ENCODE results near the gene RING1.

Gene RING1

DNA sequence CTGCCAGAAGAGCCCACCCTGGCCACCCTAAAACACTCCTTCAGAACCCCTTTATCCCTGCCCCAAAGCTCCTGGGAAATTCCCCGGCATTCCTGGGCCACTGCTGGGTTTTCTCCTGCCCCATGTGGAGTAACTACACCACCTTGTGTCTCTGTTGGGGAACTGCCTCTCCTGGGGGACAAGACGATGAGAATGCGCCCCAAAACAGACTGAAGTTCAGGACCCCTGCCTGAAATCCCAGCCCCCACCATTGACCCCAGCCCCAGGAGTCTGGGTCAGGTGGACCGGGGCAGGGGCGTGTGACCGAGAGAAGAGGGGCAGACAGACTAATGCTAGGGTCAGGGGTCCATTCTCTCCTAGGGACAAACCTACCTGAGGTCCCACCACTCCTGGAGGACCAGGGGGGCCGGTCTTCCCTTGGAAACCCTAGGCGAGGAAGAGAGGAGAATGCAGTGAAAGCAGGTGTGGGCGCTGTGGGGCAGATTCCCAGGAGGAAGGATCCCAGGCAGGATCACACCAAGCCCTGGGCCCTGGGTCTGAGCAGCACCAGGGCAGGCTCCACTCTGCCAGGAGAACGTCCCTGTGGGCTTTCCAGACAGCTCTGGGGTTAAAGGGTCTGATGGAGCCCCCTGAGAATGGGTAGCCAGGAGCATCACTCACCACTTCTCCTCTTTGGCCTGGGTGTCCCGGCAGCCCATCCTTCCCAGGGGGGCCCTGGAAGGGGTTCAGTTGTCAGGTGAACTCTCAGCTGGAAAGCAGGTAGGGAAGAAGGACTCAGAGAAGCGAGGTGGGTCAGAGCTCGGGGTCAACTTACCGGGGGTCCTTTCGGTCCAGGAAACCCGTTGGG lies 35.4 kb upstream of the RING1 start:
- DNase-seq, result no peak

DNA sequence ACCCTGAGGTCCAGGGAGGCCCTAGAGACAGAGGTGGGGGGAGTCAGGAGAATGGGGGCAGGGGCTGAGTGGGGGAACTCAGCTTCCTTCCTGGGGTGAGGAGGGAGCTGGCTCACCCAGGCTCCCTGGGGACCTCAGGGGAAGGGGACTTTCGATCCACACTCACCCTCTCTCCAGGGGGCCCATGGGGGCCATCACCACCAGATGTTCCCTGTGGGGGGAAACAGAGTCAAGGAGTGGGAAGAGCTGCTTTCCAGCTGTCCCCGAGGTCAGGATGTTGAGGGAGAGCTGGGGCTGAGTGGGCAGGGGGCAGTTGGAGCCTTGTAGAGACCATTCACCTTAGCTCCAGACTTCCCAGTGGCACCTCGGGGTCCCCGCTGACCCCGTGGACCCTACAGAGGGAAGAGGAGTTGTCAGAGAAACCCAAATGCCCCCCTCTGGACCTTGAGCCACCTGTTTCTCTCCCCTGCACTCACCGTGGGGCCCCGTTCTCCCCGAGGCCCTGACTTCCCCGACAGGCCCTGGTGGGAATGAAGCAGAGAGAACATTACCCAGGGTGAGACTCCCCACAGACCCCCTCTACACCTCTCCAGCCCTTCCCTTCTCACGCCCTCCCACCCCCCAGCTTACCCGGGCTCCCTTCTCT lies 34.6 kb upstream of the RING1 start:
- DNase-seq, result no peak

DNA sequence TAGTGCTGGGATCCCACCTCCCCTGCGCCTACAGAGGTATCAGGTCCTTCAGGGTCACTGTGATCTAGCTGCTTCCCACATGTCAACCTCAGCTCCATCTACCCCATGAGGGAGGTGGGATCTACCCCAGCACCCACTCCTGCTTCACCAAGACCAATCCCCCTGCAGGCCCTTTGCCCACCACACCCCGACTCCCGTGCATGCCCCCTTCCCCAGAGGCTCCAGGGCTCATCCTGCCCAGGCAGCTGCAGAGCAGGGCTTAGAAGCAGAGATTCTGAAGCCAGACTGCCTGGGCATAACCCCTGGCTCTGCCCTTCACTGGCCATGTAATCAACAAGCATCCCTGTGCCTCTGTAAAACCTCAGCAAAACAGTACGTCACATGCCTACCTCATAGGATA lies 33.5 kb upstream of the RING1 start:
- no peak for DNase-seq

DNA sequence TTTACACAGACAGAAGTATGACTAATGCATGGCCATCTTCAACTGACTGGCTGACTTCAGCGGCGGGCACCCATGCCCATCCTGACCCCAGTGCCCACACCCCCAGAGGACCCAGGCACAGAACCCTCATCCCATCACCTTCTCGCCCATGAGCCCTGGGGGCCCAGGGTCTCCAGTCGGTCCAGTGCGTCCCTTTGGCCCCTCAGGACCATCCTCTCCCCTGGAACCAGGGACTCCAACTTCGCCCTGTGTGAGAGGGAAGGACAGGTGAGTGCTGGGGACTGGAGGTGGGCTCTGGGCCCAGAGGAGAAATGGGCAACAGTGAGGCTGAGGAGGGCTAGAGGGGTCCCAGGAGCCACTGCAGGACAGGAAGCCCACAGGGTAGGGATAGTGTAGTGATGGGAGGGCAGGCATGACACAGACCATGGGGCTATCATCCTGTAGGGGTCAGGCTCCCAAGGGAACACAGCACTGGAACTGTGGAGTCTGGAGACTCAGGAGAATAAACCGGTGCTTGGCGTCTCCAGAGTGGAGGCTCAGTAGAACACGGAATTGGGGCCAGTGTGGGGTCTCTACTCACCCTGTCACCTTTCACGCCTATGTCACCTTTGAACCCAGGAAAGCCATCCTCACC lies 32.7 kb upstream of the RING1 start:
- no peak for DNase-seq

DNA sequence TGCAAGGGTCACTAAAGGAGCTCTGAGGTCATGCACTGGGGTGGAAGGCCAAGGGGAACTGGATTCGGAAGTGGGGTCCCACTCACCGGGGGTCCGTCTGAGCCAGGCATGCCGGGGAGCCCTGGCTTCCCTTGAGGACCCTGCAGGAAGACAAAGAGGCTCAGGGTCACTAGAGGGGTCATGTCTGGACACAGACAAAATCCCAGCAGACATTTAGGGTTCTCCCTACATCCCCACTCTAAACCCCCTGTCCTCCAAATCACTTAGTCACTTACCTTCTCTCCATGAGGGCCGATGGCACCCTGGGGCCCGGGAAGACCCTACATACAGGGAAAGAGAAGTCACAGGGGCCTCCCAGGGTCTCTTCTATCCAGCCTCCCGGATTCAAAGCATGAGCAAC lies 31.4 kb upstream of the RING1 start:
- DNase-seq, result no peak

DNA sequence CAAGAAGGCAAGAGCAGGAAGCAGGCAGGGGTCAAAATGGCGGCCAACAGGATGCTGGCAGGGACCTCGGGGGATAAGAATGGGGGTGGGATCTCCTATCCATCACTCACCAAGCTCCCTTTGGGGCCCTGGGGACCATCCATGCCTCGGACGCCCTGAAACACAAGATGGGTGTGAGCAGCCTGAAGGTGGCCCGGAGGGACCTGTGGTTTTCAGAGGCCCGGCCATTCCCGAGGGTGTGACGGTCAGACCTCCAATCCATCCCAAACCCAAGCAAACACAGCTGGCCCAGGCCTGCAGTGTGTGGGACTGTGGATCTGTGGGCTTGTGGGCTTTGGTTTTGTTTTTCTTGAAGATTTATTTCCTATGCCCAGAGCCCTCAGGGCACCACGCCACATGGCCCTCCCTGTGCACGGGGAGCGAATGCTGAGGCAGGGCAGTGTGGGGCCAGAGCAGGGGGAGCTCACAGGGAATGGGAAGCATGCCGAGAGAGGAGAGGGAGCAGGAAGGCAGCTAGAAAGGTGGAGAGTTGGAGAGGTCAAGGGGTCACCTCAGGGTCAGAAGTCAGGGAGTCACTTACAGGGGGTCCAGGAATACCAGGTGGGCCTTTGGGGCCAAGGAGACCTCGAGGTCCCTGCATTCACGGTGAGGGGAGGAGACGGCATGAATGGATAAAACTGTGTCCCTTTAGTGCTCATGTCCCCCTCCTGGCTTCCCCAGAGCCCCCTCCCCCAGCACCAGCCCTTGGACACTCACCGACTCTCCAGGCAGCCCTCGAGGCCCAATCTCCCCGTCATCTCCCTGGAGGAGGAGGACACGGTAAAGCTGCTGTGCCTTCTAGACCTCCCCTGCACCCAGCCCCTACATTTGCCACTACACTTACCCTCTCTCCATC lies 30.5 kb upstream of the RING1 start:
- no peak for DNase-seq

DNA sequence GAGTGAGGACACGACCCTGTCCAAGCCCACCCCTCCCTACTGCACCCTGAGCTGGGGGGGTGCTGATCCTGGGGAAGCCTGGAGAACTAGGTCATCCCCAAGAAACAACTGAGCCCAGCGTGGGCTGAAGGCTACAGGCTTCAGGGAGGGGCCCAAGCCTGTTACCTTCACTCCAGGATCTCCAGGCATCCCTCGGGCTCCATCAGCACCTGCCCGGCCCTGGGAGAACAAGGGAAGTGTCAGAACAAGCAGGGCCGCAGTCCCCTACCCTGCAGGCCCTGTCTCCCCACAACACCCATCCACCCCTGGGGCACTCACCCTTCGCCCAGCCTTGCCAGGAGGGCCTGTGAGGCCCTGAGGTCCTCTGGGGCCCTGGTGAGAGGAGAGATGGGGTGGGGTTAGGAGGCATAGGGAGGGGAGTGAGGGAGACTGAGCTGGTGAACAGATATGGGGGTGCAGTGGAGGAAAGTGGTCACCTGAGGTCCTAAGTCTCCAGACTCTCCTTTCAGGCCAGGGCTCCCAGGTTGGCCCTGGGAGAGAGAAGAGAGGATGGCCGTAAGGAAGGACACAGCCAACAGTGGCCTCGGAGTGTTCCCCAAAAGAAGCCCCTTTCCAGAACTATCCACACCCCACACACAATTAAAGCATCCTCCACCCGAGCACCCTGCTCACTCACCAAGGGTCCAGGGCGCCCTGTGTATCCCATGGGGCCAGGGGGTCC lies 29.4 kb upstream of the RING1 start:
- no peak for DNase-seq

DNA sequence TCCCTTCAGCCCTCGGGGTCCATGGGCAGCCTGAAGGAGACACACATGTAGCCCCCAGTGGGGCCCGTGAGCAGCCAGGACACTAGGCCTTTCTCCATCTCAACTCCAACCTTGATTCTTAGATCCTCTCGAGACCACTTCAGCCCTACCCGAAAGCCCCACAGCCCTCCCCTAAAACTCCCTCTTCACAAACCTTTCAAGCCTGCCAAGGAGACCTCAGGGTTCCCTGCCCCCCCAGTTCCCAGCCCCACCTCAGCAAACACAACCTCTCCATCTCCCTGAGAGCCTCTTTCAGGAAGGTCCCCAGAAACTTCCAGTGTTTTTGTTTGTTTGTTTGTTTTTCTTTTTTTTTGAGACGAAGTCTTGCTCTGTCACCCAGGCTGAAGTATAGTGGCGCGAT lies 27.2 kb upstream of the RING1 start:
- no peak for DNase-seq

DNA sequence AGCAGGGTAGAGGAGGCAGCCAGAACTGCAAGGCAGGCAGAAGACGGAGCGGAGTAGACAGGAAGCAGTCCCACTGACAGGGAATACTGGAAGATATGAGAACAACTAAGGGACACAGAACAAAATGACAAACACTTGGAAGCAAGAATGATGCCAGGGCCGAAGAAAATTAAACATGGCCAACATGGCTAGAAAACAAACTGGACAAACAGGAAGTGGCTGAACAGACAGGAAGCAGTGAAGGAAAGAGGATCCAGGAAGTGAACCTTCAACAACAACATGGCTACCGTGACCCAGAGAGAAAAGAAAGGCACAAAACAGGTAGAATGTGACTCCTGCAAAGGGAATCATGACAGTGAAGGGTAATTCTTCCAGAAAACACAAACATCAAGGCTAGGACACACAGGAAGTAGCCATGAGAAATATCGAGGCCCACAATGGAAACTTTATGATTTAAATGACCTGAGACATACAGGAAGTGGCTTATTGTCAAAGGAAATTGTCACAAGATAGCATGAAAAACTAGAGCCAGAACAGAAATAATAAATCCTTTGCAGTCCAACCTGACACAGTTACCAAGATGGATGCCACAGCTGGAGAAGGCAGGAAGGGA lies 25.1 kb upstream of the RING1 start:
- no peak for DNase-seq

DNA sequence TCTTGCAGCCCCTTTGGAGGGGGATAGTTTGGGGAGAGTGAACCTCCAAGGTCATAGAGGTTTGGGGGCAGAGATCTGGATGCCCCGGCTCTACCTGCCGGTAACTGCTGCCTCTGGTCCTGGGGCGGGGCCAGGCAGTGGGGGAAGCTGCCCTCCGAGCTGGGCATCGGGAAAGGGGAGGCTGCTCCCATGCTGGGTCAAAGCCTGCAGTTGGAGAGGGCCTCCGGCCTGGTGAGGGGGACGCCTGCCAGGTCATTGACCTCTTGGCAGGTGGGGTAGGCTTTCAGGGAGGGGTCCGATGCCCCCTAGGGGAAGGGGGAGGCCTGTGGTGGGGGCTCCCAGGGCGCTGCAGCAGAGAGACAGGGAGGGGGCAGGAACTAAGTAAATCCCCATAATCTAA lies 23.1 kb upstream of the RING1 start:
- DNase-seq, result no peak

DNA sequence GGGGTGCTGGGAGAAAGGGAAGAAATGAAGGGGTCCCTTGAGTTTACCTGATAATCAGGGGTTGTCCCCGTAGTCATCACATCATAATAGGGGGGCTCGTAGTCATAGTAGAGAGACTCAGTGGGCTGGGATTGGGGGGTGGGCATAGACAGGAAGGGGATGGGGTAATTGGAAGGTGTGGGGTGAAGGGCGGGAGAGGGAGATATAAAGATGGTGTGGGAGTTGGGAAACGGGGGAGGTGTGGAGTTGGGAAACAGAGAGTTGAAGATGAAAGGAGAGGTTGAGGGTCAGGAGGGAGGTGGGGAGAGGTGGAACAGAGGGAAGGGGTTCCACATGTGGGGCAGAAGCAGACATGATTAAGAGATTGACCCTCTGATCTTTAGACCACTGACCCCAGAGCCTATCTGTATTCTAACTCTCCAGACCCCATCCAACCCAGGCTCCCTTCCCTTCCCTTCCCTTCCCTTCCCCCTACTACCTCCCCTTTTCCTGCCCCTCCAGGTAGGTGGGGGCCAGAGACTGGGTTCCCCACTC lies 22.6 kb upstream of the RING1 start:
- no peak for DNase-seq

GRCh38 chr6:33187809-33188208 lies 20.5 kb upstream of the RING1 start:
- DNase-seq, result no peak

DNA sequence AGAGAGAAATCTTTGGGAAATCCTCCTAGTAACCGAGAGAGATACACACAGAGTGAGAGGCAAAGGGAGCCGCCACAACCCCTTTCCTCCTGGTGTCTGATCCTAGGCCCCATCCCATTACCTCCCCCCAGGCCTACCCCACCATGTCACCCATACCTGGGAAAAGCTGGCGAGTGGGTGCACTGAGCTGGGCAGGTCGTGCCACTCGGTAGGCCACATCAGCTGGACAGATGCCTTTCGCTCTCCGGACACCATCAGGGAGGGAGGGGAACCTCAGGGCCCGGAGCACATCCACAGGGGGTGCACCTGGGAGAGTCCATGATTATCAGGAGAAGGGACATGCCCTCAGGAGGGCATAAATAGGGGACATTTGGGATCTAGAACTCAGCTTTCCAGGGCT lies 19.1 kb upstream of the RING1 start:
- DNase-seq, result no peak

DNA sequence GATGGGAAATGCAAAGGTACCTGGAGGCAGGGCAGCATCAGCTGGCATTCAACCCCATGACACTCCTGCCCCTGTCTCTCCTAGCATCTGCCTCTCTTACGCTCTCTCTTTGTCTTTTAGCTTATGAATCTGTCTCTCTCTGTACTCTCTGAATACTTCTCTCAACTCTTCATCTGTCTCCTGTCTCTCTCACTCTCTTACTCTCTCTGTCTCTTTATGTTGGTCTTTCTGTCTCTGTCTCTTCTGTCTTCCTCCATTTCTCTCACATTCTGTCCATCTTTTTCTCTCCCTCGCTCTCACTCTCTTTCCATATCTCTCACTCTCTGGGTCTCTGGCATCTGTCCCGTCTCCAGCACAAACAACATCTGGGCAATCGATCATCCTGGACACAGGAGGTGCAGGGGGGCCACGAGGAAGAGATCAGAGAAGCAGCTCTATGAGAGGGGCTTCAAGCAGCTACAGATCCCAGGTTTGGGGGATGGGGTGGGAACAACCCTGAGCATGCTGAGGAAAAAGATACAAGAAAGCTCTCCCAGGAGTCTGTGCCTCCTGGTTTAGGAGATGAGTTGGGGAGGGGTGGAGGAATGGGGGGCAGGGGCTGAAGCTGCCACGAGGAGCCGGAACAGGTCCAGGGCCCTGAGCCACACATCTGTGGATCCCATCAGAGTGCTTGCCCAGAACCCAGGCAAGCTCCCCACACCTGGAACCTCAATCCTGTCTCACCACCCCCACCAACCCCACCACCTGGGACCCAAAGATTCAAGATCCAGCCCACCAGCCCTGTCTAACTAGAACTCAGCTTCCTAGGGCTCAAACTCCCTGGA lies 18.5 kb upstream of the RING1 start:
- DNase-seq, result no peak

DNA sequence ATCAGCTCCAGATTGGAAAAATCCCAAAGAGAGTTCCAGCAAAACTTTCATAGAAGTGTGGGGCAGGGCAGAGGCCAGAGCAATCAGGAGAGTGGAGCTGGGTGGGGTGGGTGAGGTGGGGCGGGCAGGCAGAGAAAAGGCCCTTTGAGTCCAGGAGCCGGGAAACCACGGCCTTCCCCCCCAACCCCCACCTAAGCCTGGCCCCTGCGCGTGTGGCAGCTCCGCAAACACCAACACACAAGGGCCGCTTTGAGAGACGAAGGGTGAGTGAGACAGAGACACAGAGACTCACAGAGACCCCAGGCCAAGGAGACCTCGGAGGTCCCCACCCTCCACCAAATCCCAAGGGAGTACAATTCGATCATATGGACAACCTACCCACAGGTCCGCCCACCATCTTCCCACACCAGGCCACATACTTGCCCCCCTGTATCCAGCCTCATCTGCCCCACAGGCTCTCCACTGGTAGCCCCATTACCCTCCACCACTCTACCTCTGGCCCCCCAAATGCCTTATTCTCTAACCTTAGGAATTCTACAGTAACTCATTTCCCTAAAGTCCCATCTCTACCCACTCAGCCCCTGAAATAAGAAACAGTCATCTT lies 17.7 kb upstream of the RING1 start:
- DNase-seq, result no peak

GRCh38 chr6:33191383-33192104 lies 16.8 kb upstream of the RING1 start:
- no peak for DNase-seq

GRCh38 chr6:33192105-33192646 lies 16.1 kb upstream of the RING1 start, which contains the start of gene COL11A2:
Gene COL11A2, minus strand, starts transcription at chr6:33192467. Its CDS starts 227 bp downstream, at chr6:33192240.
- DNase-seq, result no peak

GRCh38 chr6:33192671-33193602 lies 15.4 kb upstream of the RING1 start:
- DNase-seq, result no peak

Measured in CD4-positive, alpha-beta T cell treated with Interleukin-4 for 4 hours (primary cell).